Activated T-cell treated with anti-CD3 and anti-CD28 coated beads, Interleukin-2, amount 50 U/mL, for 48 hours (primary cell): Measurements from ENCODE around the gene AKT1S1.

Source experiments
- DNase-seq, 2 experiments: peaks; one replicate each; pipeline ENCODE4 v3.0.0-alpha.2; 2020

Gene AKT1S1

GRCh38 chr19:49852631-49853126 is 24.5 kb downstream of the AKT1S1 start:
- no peak for DNase-seq

GRCh38 chr19:49851456-49852259 is 25.5 kb downstream of the AKT1S1 start:
- DNase-seq = peak; percentile 37 to 51

GRCh38 chr19:49850487-49851342 is 26.4 kb downstream of the AKT1S1 start, which contains the start of gene PTOV1:
Gene PTOV1 (plus strand): TSS chr19:49851159.
- DNase-seq = peak; percentile 92 to 94

- DNase-seq = peak in 1 of 2 experiments; percentile 42
Observed at GRCh38 chr19:49850221-49850486, 27.0 kb downstream of the AKT1S1 start.

- no peak for DNase-seq
Observed at GRCh38 chr19:49849433-49850220, 27.5 kb downstream of the AKT1S1 start.

- DNase-seq = no peak
Observed at GRCh38 chr19:49848938-49849337, 28.2 kb downstream of the AKT1S1 start.

- DNase-seq = peak; percentile 45 to 50
Observed at GRCh38 chr19:49847731-49848696, 29.1 kb downstream of the AKT1S1 start.

GRCh38 chr19:49846408-49846807 is 30.7 kb downstream of the AKT1S1 start:
- DNase-seq = no peak

GRCh38 chr19:49845414-49845813 is 31.7 kb downstream of the AKT1S1 start:
- no peak for DNase-seq

GRCh38 chr19:49844138-49845095 is 32.7 kb downstream of the AKT1S1 start:
- no peak for DNase-seq

GRCh38 chr19:49843265-49843664 is 33.9 kb downstream of the AKT1S1 start:
- no peak for DNase-seq

- DNase-seq = no peak
Observed at GRCh38 chr19:49840736-49841249, 36.4 kb downstream of the AKT1S1 start.

- no peak for DNase-seq
Observed at GRCh38 chr19:49840321-49840720, 36.8 kb downstream of the AKT1S1 start.

- DNase-seq = no peak
Observed at GRCh38 chr19:49839713-49840112, 37.4 kb downstream of the AKT1S1 start.

GRCh38 chr19:49838885-49839588 is 38.1 kb downstream of the AKT1S1 start:
- DNase-seq = no peak

- no peak for DNase-seq
Observed at GRCh38 chr19:49837425-49837824, 39.7 kb downstream of the AKT1S1 start.

- no peak for DNase-seq
Observed at GRCh38 chr19:49837009-49837310, 40.2 kb downstream of the AKT1S1 start.

GRCh38 chr19:49836176-49837008 is 40.8 kb downstream of the AKT1S1 start:
- DNase-seq = no peak

GRCh38 chr19:49835562-49835961 is 41.6 kb downstream of the AKT1S1 start:
- DNase-seq = no peak
